Right kidney (tissue), 1 donor: ENCODE measurements around the gene CFAP141.

Source experiments
- DNase-seq: peaks from one replicate; pipeline ENCODE4 v3.0.0-alpha.2; 2016

CFAP141 gene

DNA sequence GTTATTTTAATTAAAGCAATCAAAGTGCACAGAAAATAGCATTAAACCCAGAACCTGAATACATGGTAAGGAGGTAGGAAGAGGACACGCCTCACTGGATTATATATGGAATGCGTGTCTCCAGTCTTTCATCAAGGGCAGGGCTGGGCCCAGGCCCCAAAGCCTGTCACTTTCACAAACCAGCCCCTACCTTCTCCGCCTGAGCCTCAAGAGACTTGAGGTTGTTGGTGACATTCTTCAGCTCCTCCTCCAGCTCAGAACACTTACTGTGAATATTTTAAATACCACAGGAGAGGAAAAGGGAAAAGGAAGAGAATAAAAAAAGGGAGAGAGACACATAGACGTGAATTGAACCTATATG is 34.9 kb downstream of the CFAP141 start:
- DNase-seq: no peak

DNA sequence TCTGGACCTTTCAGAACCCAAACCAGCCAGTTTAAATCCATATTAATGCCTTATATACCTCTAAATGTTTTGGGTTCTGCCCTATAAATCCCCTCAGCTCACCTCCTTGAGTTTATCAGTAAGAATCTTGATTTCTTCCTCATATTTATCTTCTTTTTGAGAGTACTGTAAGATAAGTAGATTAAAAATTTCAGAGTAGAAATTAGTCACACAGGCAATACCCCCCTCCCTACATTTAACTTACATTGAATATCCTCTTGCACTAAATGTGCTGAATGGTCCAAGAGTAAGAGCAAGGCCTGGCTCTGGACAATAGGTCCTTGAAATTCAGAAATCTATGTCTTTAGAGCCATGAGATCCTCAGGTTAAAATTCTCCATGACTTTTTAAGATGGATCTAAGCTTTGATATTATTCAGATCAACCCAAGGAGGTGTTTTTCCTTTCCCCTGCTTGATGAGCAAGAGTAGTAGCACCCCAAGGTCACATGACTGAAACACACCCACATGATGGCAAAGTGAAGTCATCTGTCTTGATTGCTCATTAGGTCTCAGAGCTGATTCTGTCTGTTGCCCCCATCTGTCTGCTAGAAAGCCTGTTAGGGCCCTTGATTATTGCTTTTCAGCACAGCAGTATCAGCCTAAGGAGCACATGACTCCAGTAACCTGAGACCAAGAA is 35.4 kb downstream of the CFAP141 start:
- DNase-seq: no peak

DNA sequence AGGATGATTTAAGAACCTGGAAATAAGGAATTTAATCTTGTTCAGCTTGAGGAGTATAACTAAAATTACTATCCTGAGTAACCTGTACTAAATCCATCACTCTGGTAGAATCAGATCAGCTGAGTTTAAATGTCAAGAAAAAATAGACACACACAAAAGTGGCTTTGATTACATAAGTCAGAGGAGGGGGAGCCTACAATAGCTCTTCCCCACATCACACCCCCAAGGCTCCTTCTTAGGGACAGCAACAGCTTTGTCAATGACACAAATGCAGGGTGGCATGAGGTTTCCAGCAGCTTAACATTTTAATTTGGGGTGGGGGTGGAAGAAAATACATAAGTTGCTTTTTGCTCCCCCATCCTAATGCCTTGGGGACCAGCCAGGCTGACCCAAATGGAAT is 38.7 kb downstream of the CFAP141 start:
- no peak for DNase-seq

- no peak for DNase-seq
These were observed 39.9 kb downstream of the CFAP141 start for GRCh38 chr1:154166207-154166606.

- no peak for DNase-seq
These were observed 46.6 kb downstream of the CFAP141 start for GRCh38 chr1:154159554-154159953.

DNA sequence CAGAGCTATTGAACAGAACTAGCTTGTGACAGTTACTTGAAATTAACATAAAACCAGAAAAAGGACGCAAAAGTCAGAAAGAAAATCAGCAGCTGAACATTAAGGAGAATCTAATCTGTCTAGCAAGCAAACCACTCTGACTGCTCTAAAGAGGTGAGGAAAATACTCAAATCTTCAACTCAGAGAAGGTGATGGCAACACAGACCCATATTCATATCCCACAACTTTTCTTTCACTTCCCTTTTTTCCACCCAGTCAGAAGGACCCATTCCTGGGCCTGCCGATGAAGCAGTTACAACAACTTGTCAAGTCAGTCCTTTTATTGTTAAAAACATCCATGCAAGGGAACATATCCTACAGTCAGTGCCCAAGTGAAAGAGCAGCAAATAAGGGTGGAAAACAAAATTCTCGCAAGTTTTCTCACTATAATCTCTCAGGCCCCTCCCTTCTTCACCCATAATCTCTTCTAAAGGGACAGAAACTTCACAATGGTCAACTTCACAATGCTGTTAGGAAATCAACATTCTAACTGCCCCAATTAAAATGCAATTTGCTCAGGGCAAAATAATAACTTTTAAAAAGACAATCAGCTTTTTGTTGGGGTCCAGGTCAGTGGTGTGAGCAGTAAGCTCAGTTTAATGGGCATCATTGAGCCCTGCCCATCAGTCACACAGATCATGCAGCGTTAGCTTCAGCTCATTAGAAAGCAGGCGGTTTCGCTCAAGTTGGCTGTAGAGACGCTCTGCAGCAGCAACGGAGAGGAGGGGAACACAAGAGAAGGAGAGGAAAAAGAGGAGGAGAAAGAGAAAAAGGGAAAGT is 47.6 kb downstream of the CFAP141 start:
- no peak for DNase-seq

GRCh38 chr1:154157520-154158306 is 48.4 kb downstream of the CFAP141 start:
- DNase-seq: no peak

- peak; percentile 6 for DNase-seq
These were observed 50.9 kb downstream of the CFAP141 start for GRCh38 chr1:154155251-154155650.

DNA sequence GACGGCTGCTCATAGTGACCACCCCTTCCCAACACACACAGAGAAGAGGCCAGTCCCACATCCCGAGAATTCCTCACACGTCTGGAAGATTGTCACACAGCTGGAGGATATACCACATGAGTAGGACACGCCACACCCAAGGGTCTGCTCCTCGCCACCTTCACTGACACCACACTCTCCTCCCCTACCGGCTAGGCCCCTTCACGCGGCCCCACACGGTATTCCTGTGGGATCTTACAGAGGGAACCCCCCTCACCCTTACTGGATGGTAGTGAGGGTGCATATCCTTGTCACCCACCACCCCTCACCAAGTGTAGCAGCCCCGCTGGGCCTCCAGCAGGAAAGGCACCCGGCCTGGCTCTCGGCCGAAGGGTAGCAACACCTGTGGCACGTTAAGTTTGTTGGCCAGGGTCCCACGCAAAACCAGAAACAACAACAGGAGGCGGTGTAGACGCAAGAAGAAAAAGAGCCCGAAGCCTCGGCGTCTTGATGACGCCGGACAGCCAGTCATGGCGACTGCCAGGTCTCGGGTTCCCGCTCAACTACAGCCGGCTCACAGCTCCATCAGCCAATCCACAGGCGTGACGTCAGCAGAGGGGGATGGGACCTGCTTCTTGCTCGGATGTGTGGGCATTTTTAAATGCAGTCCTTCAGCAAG is 51.5 kb downstream of the CFAP141 start, which contains the start of gene NUP210L:
NUP210L (minus strand) TSS at position 540 of the 658 bp plus-strand sequence.
- DNase-seq: peak; percentile 12

- no peak for DNase-seq
These were observed 52.1 kb downstream of the CFAP141 start for GRCh38 chr1:154154053-154154452.

DNA sequence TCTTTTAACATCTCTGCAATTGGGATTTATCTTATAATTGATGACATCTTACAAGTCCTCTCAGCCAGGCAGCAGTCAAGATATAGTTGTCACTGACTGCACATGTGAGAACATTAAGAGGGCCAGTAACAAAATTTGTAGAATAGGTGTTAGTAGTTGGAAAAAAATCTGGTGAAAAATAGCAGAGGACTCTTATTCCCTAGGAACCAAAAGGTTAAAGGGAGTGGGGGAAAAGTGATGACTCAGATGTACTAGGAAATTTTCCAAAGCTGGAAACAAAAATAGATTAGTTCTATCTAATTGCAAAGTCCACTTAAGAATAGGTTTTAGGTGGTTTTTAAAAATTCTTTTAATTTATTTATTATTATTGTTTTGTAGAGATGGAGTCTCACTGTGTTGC is 54.8 kb downstream of the CFAP141 start:
- DNase-seq: no peak
